Measurements from ENCODE around the gene SMIM41. TPM values are rescaled to one million over a fixed set of nuclear protein-coding genes. Genes with fewer than 3 reads are reported as not detected.

Gene SMIM41
- total RNA-seq, 1 experiment from 2014 or later: 0.12 TPM

- no peak for DNase-seq (ENCODE audit: extremely low read depth, low read depth)
Observed at GRCh38 chr12:52144512-52145227, 65.2 kb downstream of the SMIM41 start.

- DNase-seq (ENCODE audit: extremely low read depth, low read depth): no peak
Observed at GRCh38 chr12:52145228-52146088, 66.0 kb downstream of the SMIM41 start.

- no peak for DNase-seq (ENCODE audit: extremely low read depth, low read depth)
Observed at GRCh38 chr12:52146089-52146821, 66.8 kb downstream of the SMIM41 start.

GRCh38 chr12:52146822-52147366, 67.4 kb downstream of the SMIM41 start:
- no peak for DNase-seq (ENCODE audit: extremely low read depth, low read depth)

- DNase-seq (ENCODE audit: extremely low read depth, low read depth): peak; percentile 99
Observed at GRCh38 chr12:52147367-52147963, 68.0 kb downstream of the SMIM41 start.

GRCh38 chr12:52147964-52148463, 68.5 kb downstream of the SMIM41 start:
- DNase-seq (ENCODE audit: extremely low read depth, low read depth): no peak

GRCh38 chr12:52148464-52149181, 69.1 kb downstream of the SMIM41 start:
- no peak for DNase-seq (ENCODE audit: extremely low read depth, low read depth)

GRCh38 chr12:52149182-52149641, 69.7 kb downstream of the SMIM41 start:
- no peak for DNase-seq (ENCODE audit: extremely low read depth, low read depth)

GRCh38 chr12:52149651-52150241, 70.2 kb downstream of the SMIM41 start:
- DNase-seq (ENCODE audit: extremely low read depth, low read depth): no peak

- no peak for DNase-seq (ENCODE audit: extremely low read depth, low read depth)
Observed at GRCh38 chr12:52151153-52151836, 71.8 kb downstream of the SMIM41 start.

- DNase-seq (ENCODE audit: extremely low read depth, low read depth): peak; percentile 76
Observed at GRCh38 chr12:52151837-52152783, 72.6 kb downstream of the SMIM41 start.

GRCh38 chr12:52152905-52153317, 73.4 kb downstream of the SMIM41 start:
- DNase-seq (ENCODE audit: extremely low read depth, low read depth): no peak

GRCh38 chr12:52155048-52155868, 75.8 kb downstream of the SMIM41 start:
- no peak for DNase-seq (ENCODE audit: extremely low read depth, low read depth)

- DNase-seq (ENCODE audit: extremely low read depth, low read depth): no peak
Observed at GRCh38 chr12:52156311-52156710, 76.8 kb downstream of the SMIM41 start.

GRCh38 chr12:52156757-52157565, 77.5 kb downstream of the SMIM41 start:
- peak; percentile 81 for DNase-seq (ENCODE audit: extremely low read depth, low read depth)
